IMR-90 (cell line): Measurements from ENCODE around the gene PLXND1.

Experiments used
- CEBPB ChIP-seq: IDR thresholded peaks from 2 replicates; pipeline ENCODE4 v1.6.1; 2012; ENCODE audit warnings: low read depth, low read length, improper control_type of control experiment
- CHD1 ChIP-seq: IDR thresholded peaks from 2 replicates; pipeline ENCODE4 v1.6.1; 2012; ENCODE audit warnings: low read depth, low read length, improper control_type of control experiment
- CTCF ChIP-seq: conservative IDR thresholded peaks from 2 replicates; pipeline ENCODE4 v1.5.1; 2012; ENCODE audit warnings: mild to moderate bottlenecking, low read depth, low read length, improper control_type of control experiment
- FOS ChIP-seq: fragments of 150-350 bp; IDR thresholded peaks from 2 replicates; pipeline ENCODE4 v1.6.1; 2016; ENCODE audit warnings: low read depth, low read length
- MAZ ChIP-seq: IDR thresholded peaks from 2 replicates; pipeline ENCODE4 v1.6.1; 2012; ENCODE audit warnings: low read depth, mild to moderate bottlenecking, low read length, improper control_type of control experiment, moderate library complexity, borderline replicate concordance
- POLR2A ChIP-seq: IDR thresholded peaks from 2 replicates; pipeline ENCODE4 v1.6.1; 2012; ENCODE audit warnings: mild to moderate bottlenecking, low read depth, low read length
- RAD21 ChIP-seq: IDR thresholded peaks from 2 replicates; pipeline ENCODE4 v1.6.1; 2012; ENCODE audit warnings: low read length, improper control_type of control experiment
- RCOR1 ChIP-seq: IDR thresholded peaks from 2 replicates; pipeline ENCODE4 v1.6.1; 2012; ENCODE audit warnings: mild to moderate bottlenecking, low read length, improper control_type of control experiment; ENCODE audit not compliant: insufficient replicate concordance
- SMC3 ChIP-seq: fragments of 150-350 bp; IDR thresholded peaks from 2 replicates; pipeline ENCODE4 v1.6.1; 2016; ENCODE audit warnings: low read depth, mild to moderate bottlenecking, antibody characterized with exemption, low read length, moderate library complexity

- TF ChIP-seq FOS, result no peak
- TF ChIP-seq CTCF, result no peak
- no peak for TF ChIP-seq RCOR1
- TF ChIP-seq MAZ, result no peak
- no peak for TF ChIP-seq RAD21
- no peak for TF ChIP-seq POLR2A
- TF ChIP-seq CHD1, result no peak
- TF ChIP-seq SMC3, result no peak
- no peak for TF ChIP-seq CEBPB
Measured at GRCh38 chr3:129557548-129557894, 49.0 kb downstream of the PLXND1 start.
